Liver (tissue), 9 donors: ENCODE measurements around the gene OR2V1. TPM values are rescaled to one million over a fixed set of nuclear protein-coding genes. Genes with fewer than 3 reads are reported as not detected.
"Not testable (repeated sequence)": the region's sequence is repeated elsewhere in the genome, so short reads cannot be mapped to it uniquely, and the experiment has no call there.

Experiments
- DNase-seq: peaks from one replicate; pipeline ENCODE4 v3.0.0-alpha.2; 2017; ENCODE audit warnings: low spot score
- H3K27ac ChIP-seq, 2 donors: one replicate each; pipeline ENCODE4 v1.7.0; 2013; ENCODE audit warnings: inconsistent platforms in 2 of 2, low read length in 2 of 2, control low read depth in 1 of 2, low read depth in 1 of 2, mild to moderate bottlenecking in 1 of 2
- H3K27me3 ChIP-seq, 4 donors: one replicate each; pipeline versions ENCODE4 v1.6.1 to v1.7.0; 2013; ENCODE audit warnings: low read length in 3 of 4, inconsistent platforms in 1 of 4, mild to moderate bottlenecking in 1 of 4, moderate library complexity in 1 of 4; ENCODE audit not compliant: control insufficient read depth in 4 of 4, insufficient read depth in 4 of 4
- H3K36me3 ChIP-seq, 4 donors: one replicate each; pipeline versions ENCODE4 v1.6.1 to v1.7.0; 2013; ENCODE audit warnings: low read length in 3 of 4, mild to moderate bottlenecking in 3 of 4, low read depth in 1 of 4, moderate library complexity in 1 of 4; ENCODE audit not compliant: control insufficient read depth in 4 of 4, insufficient read depth in 3 of 4
- H3K4me1 ChIP-seq, 4 donors: one replicate each; pipeline versions ENCODE4 v1.6.1 to v1.7.0; 2013; ENCODE audit warnings: low read length in 3 of 4, mild to moderate bottlenecking in 3 of 4, moderate library complexity in 1 of 4; ENCODE audit not compliant: control insufficient read depth in 4 of 4, insufficient read depth in 4 of 4
- H3K4me3 ChIP-seq, 3 donors: one replicate each; pipeline versions ENCODE4 v1.6.1 to v1.7.0; 2013; ENCODE audit warnings: low read length in 3 of 3, control low read depth in 1 of 3, low read depth in 1 of 3, mild to moderate bottlenecking in 1 of 3
- H3K9ac ChIP-seq, 2 donors: one replicate each; pipeline ENCODE4 v1.7.0; 2013; ENCODE audit warnings: low read length in 2 of 2, mild to moderate bottlenecking in 2 of 2, moderate library complexity in 2 of 2, control low read depth in 1 of 2, low read depth in 1 of 2
- H3K9me3 ChIP-seq, 4 donors: one replicate each; pipeline versions ENCODE4 v1.6.1 to v1.7.0; 2013; ENCODE audit warnings: low read length in 3 of 4; ENCODE audit not compliant: control insufficient read depth in 4 of 4
- EGR1 ChIP-seq, 2 donors: IDR thresholded peaks; 2 replicates each; pipeline ENCODE4 v1.6.1; 2016 to 2018; ENCODE audit warnings: antibody characterized with exemption in 2 of 2, low read depth in 2 of 2
- GABPA ChIP-seq, 2 donors: IDR thresholded peaks in 1 of 2; conservative IDR thresholded peaks in 1 of 2; 2 replicates each; pipeline ENCODE4 v1.6.1; 2016; ENCODE audit warnings: antibody characterized with exemption in 2 of 2, mild to moderate bottlenecking in 1 of 2, moderate library complexity in 1 of 2
- HNF4A ChIP-seq, 2 donors: conservative IDR thresholded peaks; 2 replicates each; pipeline ENCODE4 v1.6.1; 2016; ENCODE audit warnings: antibody characterized with exemption in 2 of 2, mild to moderate bottlenecking in 2 of 2
- HNF4G ChIP-seq: IDR thresholded peaks from 2 replicates; pipeline ENCODE4 v1.6.1; 2016; ENCODE audit warnings: antibody characterized with exemption
- NR2F2 ChIP-seq: IDR thresholded peaks from 2 replicates; pipeline ENCODE4 v1.6.1; 2016; ENCODE audit warnings: antibody characterized with exemption
- RAD21 ChIP-seq, 2 donors: IDR thresholded peaks; 2 replicates each; pipeline ENCODE4 v1.6.1; 2016; ENCODE audit warnings: antibody characterized with exemption in 2 of 2, mild to moderate bottlenecking in 2 of 2
- RXRA ChIP-seq, 2 donors: IDR thresholded peaks; 2 replicates each; pipeline ENCODE4 v1.6.1; 2017 to 2018; ENCODE audit warnings: antibody characterized with exemption in 2 of 2, mild to moderate bottlenecking in 1 of 2
- SP1 ChIP-seq: IDR thresholded peaks from 2 replicates; pipeline ENCODE4 v1.6.1; 2018; ENCODE audit warnings: antibody characterized with exemption, mild to moderate bottlenecking
- TAF1 ChIP-seq: conservative IDR thresholded peaks from 2 replicates; pipeline ENCODE4 v1.6.1; 2016; ENCODE audit warnings: antibody characterized with exemption, mild to moderate bottlenecking
- YY1 ChIP-seq: IDR thresholded peaks from 2 replicates; pipeline ENCODE4 v1.6.1; 2016; ENCODE audit warnings: antibody characterized with exemption, mild to moderate bottlenecking
- WGBS: extraction: QIAGEN DNeasy Blood & Tissue Kit; methylation state at CpG from one replicate; pipeline ENCODE4 v1.1.7; 2013; 5-methylcytosine and 5-hydroxymethylcytosine counted together
- polyA plus RNA-seq, 2 donors: library from polyadenylated mRNA; stranded (reverse) in 1 of 2; unstranded in 1 of 2; fragments of 200-250 nt in 1 of 2; fragments of >200 nt in 1 of 2; fragmentation: Nextera tagmentation in 1 of 2; extraction: Ambion mirVana in 1 of 2; gene quantifications; one replicate each; pipeline versions ENCODE4 v1.2.1 to v1.2.3, GENCODE V29; 2013 to 2015
- total RNA-seq, 2 donors: library from RNA; depleted of rRNA; stranded (reverse); fragments of >200 nt; gene quantifications; one replicate each; pipeline ENCODE4 v1.2.3, GENCODE V29; 2014
- TF ChIP-seq, protein P1 (sequence below): fragments of 150-350 bp; IDR thresholded peaks from 2 replicates; pipeline ENCODE4 v1.5.1; 2017; ENCODE audit warnings: improper control_type of control experiment, low read depth, low read length; ENCODE audit not compliant: missing input control
- TF ChIP-seq, protein P2 (sequence below): IDR thresholded peaks from 2 replicates; pipeline ENCODE4 v1.6.1; 2016; ENCODE audit warnings: antibody characterized with exemption
- TF ChIP-seq, protein P3 (sequence below): IDR thresholded peaks from 2 replicates; pipeline ENCODE4 v1.6.1; 2016; ENCODE audit warnings: antibody characterized with exemption
- donor health status: healthy.
- donor health status: healthy.
- donor health status: healthy.
- donor health status: healthy.
- donor health status: healthy.

The OR2V1 gene
- total and polyA plus RNA-seq, 4 donors: not detected

DNA sequence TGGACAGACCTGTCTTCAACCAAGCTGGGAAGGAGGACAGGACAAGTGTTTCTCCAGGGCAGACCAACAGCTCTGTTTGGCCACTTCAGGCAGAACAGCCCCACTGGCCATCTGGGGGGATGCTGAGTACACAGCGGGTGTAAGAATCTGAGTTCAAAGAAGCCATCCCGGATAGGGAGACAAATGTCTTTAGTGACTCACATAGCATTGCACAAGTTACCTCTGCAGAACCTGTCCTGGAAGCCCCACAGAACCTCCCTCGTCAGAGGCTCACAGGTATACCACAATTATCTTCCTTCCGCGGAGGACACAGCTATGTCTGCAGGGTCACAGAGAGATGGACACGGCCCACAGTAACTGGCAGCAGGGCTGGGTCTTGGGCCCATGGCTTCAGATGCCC is 18.4 kb upstream of the OR2V1 start:
- Histone ChIP-seq H3K4me1 (no peaks in the 10 kb centered on the region), H3K27me3 (peaks cover 0 to 14% (median 2%) of the 10 kb centered on the region in 4 donors), H3K4me3 (no peak overlapping the region), H3K36me3 (no peaks in the 10 kb centered on the region), H3K27ac (no peak overlapping the region), H3K9ac (no peak overlapping the region), H3K9me3 (no peaks in the 10 kb centered on the region)
- no peak for DNase-seq
- TF ChIP-seq HNF4G (no peak), HNF4A (conservative IDR thresholded peaks at IDR 0.05) (no peak), RAD21 (IDR thresholded peaks at IDR 0.05) (no peak), NR2F2 (no peak), TAF1 (no peak), RXRA (IDR thresholded peaks at IDR 0.05) (no peak), SP1 (no peak), EGR1 (IDR thresholded peaks at IDR 0.05; ENCODE audit: low read depth in 2 of 2) (no peak), YY1 (no peak), GABPA (IDR thresholded peaks at IDR 0.05 in 1 of 2, conservative IDR thresholded peaks at IDR 0.05 in 1 of 2) (no peak)
- TF ChIP-seq, protein P1, sequence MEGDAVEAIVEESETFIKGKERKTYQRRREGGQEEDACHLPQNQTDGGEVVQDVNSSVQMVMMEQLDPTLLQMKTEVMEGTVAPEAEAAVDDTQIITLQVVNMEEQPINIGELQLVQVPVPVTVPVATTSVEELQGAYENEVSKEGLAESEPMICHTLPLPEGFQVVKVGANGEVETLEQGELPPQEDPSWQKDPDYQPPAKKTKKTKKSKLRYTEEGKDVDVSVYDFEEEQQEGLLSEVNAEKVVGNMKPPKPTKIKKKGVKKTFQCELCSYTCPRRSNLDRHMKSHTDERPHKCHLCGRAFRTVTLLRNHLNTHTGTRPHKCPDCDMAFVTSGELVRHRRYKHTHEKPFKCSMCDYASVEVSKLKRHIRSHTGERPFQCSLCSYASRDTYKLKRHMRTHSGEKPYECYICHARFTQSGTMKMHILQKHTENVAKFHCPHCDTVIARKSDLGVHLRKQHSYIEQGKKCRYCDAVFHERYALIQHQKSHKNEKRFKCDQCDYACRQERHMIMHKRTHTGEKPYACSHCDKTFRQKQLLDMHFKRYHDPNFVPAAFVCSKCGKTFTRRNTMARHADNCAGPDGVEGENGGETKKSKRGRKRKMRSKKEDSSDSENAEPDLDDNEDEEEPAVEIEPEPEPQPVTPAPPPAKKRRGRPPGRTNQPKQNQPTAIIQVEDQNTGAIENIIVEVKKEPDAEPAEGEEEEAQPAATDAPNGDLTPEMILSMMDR: no peak
- TF ChIP-seq, protein P2, sequence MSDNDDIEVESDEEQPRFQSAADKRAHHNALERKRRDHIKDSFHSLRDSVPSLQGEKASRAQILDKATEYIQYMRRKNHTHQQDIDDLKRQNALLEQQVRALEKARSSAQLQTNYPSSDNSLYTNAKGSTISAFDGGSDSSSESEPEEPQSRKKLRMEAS: no peak
- WGBS: 86% methylated on average over 6 of the region's 6 CpGs

DNA sequence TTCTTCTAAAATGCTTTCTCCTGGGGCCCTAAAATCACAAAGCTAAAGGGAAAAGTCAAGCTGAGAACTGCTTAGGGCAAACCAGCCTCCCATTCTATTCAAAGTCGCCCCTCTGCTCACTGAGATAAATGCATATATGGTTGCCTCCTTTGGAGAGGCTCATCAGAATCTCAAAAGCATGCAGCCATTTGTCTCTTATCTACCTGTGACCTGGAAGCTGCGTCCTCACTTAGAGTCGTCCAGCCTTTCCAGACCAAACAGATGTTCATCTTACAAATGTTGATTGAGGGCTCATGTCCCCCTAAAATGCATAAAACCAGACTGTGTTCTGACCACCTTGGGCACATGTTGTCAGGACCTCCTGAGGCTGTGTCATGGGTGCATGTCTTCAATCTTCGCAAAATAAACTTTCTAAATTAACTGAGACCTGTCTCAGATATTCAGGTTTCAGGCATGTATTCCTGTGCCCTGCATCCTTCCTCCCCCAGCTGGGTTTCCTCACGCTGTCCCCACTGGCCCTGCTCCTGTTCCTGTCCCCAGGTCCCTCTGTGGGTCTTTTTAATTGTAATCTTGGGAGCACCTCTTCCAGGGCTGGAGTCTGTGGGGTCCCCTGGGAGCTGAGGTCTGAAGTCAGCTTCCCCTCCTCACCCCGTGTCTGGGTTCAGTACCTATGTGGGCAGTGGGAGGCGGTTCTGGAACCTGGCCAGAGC is 16.1 kb upstream of the OR2V1 start, which contains the start of gene OR2V2:
OR2V2 (plus strand) TSS at position 660 of the 710 bp plus-strand sequence. CDS start 7,357 bp downstream, outside the sequence.
- H3K9me3 ChIP-seq, H3K4me1 ChIP-seq, DNase-seq, H3K27ac ChIP-seq, H3K36me3 ChIP-seq, H3K4me3 ChIP-seq, H3K9ac ChIP-seq: not testable (repeated sequence)
- peaks cover 0 to 14% (median 2%) of the 10 kb centered on the region in 4 donors for H3K27me3 ChIP-seq
- WGBS: 49% methylated on average over 7 of the region's 7 CpGs

DNA sequence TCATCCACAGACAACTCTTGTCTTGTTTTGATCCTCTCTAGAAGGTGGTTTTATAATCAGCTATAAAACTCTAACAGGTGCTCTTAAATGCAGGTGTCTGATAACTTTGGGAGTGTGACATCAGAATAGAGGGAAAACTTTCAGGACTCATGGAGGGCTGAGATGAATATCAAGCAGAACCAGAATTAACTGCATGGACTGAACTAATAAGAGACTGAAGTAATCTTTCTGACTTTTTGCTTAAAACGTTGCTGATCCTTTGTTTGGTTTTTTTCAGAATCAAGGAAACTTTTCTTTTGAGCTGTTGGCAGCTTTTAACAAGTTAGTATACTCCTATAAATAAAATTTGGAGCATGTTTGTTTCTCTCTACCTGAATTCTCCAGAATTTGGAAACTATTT is 14.2 kb upstream of the OR2V1 start:
- Histone ChIP-seq H3K4me3 (no peak overlapping the region), H3K27me3 (peaks cover 0 to 9% (median 2%) of the 10 kb centered on the region in 4 donors), H3K9me3 (no peaks in the 10 kb centered on the region), H3K4me1 (no peaks in the 10 kb centered on the region), H3K27ac (no peak overlapping the region), H3K36me3 (no peaks in the 10 kb centered on the region), H3K9ac (no peak overlapping the region)
- DNase-seq: no peak
- WGBS: 34% methylated on average over 1 of the region's 1 CpG
- TF ChIP-seq, protein P3, sequence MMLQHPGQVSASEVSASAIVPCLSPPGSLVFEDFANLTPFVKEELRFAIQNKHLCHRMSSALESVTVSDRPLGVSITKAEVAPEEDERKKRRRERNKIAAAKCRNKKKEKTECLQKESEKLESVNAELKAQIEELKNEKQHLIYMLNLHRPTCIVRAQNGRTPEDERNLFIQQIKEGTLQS: no peak
- TF ChIP-seq, protein P1: no peak
- no peak for TF ChIP-seq HNF4A (conservative IDR thresholded peaks at IDR 0.05)
